Coronary artery (tissue), 2 donors: ENCODE data around the gene DRD1.
"Not testable (repeated sequence)": the region's sequence is repeated elsewhere in the genome, so short reads cannot be mapped to it uniquely, and the experiment has no call there.

Experiments used
- DNase-seq: peaks from one replicate; pipeline ENCODE4 v3.0.0-alpha.2; 2017; ENCODE audit warnings: low spot score
- H3K27ac ChIP-seq, 2 donors: fragments of 200-600 bp; sonication (generic); one replicate each; pipeline ENCODE4 v1.5.1; 2016 to 2019
- H3K4me3 ChIP-seq: fragments of 200-600 bp; sonication (generic); 2 replicates; pipeline ENCODE4 v1.5.1; 2016; ENCODE audit warnings: mild to moderate bottlenecking, moderate library complexity
- TF ChIP-seq, protein P1 (sequence below): fragments of 200-600 bp; sonication (generic); IDR thresholded peaks from one replicate; pipeline ENCODE4 v1.5.1; 2019; ENCODE audit warnings: antibody characterized with exemption

DRD1 gene

GRCh38 chr5:175410926-175411325, 33.1 kb downstream of the DRD1 start:
- no peak for DNase-seq
- Histone ChIP-seq H3K27ac (no peak overlapping the region), H3K4me3 (no peak overlapping the region)
- TF ChIP-seq, protein P1, sequence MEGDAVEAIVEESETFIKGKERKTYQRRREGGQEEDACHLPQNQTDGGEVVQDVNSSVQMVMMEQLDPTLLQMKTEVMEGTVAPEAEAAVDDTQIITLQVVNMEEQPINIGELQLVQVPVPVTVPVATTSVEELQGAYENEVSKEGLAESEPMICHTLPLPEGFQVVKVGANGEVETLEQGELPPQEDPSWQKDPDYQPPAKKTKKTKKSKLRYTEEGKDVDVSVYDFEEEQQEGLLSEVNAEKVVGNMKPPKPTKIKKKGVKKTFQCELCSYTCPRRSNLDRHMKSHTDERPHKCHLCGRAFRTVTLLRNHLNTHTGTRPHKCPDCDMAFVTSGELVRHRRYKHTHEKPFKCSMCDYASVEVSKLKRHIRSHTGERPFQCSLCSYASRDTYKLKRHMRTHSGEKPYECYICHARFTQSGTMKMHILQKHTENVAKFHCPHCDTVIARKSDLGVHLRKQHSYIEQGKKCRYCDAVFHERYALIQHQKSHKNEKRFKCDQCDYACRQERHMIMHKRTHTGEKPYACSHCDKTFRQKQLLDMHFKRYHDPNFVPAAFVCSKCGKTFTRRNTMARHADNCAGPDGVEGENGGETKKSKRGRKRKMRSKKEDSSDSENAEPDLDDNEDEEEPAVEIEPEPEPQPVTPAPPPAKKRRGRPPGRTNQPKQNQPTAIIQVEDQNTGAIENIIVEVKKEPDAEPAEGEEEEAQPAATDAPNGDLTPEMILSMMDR: no peak

- H3K4me3 ChIP-seq: no peak overlapping the region
- H3K27ac ChIP-seq: no peak overlapping the region
- DNase-seq: no peak
- TF ChIP-seq, protein P1: no peak
These were observed 37.7 kb downstream of the DRD1 start for GRCh38 chr5:175406300-175406699.

GRCh38 chr5:175397590-175398297, 46.2 kb downstream of the DRD1 start:
- H3K27ac ChIP-seq, H3K4me3 ChIP-seq, DNase-seq: not testable (repeated sequence)

- not testable (repeated sequence) for H3K4me3 ChIP-seq, DNase-seq, H3K27ac ChIP-seq
These were observed 48.6 kb downstream of the DRD1 start for GRCh38 chr5:175395430-175395829.

- TF ChIP-seq, protein P1: no peak
- Histone ChIP-seq H3K27ac (no peak overlapping the region), H3K4me3 (no peak overlapping the region)
- no peak for DNase-seq
These were observed 49.4 kb downstream of the DRD1 start for GRCh38 chr5:175394601-175395000.

- Histone ChIP-seq H3K4me3 (no peak overlapping the region), H3K27ac (no peak overlapping the region)
- DNase-seq: no peak
- TF ChIP-seq, protein P1: no peak
These were observed 50.1 kb downstream of the DRD1 start for GRCh38 chr5:175393897-175394296.

DNA sequence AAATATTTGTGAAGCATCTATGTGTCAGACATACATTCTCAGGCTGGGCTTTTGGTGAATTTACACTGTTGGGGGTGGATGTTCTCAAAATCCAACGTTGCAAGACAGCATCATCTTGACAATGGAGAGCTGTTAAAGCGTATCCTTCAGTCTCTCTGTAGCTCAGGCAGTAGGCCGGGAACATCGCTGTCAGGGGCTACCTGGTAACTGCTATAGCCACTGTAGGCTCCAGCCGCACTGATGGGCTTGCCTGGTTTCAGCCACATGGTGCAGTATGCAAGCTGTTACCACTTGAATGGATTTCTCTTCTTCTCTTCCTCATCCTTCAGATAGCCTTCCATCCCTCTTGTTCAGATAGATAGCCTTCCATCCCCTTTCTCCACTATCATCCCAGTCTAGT, 51.7 kb downstream of the DRD1 start:
- DNase-seq: no peak
- no peak overlapping the region for H3K27ac ChIP-seq
- TF ChIP-seq, protein P1: no peak
- H3K4me3 ChIP-seq: no peak overlapping the region

DNA sequence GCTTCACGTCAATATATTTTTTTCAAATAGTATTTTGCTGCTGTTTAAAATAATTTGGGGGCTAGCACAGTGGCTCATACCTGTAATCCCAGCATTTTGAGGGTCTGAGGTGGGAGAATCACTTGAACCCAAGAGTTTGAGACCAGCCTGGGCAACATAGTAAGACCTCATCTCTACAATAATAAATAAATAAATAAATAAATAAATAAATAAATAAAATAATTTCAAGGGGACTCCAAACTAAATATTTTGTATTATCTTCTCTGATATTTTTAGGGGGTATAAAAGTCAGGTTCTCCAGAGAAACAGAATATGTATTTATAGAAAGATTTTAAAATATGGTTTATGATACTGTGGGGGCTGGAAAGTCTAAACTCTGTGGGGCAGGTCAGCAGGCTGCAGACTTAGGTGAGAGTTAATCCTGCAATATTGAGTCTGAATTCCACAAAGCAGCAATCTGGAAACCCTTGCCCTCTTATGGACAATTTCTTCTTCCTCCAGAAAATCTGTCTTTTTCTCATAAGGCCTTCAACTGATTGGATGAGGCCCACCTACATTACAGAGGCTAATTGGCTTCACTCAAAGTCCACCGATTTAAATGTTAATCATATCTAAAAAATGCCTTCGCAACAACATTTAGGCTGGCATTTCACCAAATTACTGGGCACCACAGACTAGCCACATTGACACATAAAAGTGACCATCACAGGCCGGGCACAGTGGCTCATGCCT, 53.5 kb downstream of the DRD1 start:
- Histone ChIP-seq H3K27ac (no peak overlapping the region), H3K4me3 (no peak overlapping the region)
- TF ChIP-seq, protein P1: no peak
- no peak for DNase-seq
